Measurements from ENCODE around the gene UBAC2. TPM values are rescaled to one million over a fixed set of nuclear protein-coding genes. Genes with fewer than 3 reads are reported as not detected.

UBAC2 gene
- total and polyA plus RNA-seq, 4 experiments from 2014 or later, result 88.4 to 161 (median 101) TPM

DNA sequence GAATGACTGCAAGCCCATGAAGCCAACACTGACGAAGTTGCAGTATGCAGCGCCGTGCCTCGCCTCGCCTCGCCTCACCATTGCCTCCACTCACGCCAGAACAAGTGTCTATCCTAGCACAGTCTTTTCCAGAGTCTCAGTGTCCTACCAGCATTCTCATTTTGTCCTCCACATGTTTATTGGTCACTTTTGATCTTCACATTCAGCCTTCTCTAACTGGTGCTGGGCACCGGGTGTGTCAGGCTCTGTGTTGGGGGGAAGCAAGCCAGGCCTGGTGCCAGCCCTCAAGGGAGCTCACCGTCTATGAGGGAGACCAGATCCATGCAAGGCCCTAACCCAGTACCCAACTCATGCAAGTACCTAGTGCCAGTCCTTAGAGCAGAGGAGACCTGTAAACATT lies 176.3 kb downstream of the UBAC2 start:
- Mint-ChIP-seq H3K36me3 (peaks cover 42 to 55% of the 10 kb centered on the region in 2 donors), H3K4me3 (peak overlapping the region in 7 of 8 donors; percentile 1 to 77 (median 42)), H3K27ac (peak overlapping the region; percentile 86 to 99 (median 96)), H3K4me1 (peaks cover 63 to 96% (median 81%) of the 10 kb centered on the region in 4 donors), H3K27me3 (no peaks in the 10 kb centered on the region), H3K9me3 (peaks cover 0 to 4% (median 0%) of the 10 kb centered on the region in 8 donors)
- H3K27me3 ChIP-seq (ENCODE audit: insufficient read depth, low read length), result no peaks in the 10 kb centered on the region
- H3K4me1 ChIP-seq (ENCODE audit: insufficient read depth, low read length), result peaks cover 85% of the 10 kb centered on the region
- H3K9me3 ChIP-seq (ENCODE audit: control insufficient read depth in 1 of 2, low read length in 2 of 2), result no peaks in the 10 kb centered on the region
- intact Hi-C loops (cut with micrococcal nuclease), result no loop called here
- H3K27ac ChIP-seq (ENCODE audit: low read depth, low read length), result peak overlapping the region; percentile 29
- ChIA-PET CTCF (ENCODE audit: partially characterized antibody) (interaction anchor here (2.3 to 10.7 kb wide), 3 partner anchors 10 to 107 kb away, joined by 14 to 67 read pairs (median 26); no protein-coding TSS in a partner anchor), POLR2A (ENCODE audit: partially characterized antibody) (interaction anchor here (0.6 to 14.0 kb wide), 9 partner anchors 10 to 74 kb away, joined by 3 to 361 read pairs (median 19); partner anchors contain the start of gene GPR183)
- DNase-seq, result no peak
- H3K36me3 ChIP-seq (ENCODE audit: insufficient read depth, low read length), result no peaks in the 10 kb centered on the region
- no peak overlapping the region for H3K4me3 ChIP-seq (ENCODE audit: low read length in 2 of 2)

DNA sequence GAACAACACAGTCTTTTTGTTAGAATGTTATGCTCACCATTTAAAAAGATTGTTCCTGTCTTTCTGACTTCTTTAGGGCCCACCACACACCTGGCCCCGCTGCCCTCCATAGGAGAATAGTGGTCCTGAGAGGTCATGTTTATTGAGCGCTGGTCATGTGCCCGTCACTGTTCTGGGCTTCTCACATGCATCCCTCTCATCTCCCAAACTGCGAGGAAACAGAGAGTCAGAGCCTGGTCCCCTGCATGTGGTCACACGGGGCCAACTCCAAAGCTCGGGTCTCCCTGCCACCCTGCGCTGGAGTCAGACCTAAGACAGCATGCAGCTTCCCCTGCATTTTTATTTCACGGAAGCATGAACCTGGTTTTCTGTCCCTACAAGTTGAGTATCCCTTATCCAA lies 177.0 kb downstream of the UBAC2 start:
- peaks cover 0 to 2% (median 0%) of the 10 kb centered on the region in 8 donors for H3K9me3 Mint-ChIP-seq
- POLR2A ChIA-PET (ENCODE audit: partially characterized antibody), result interaction anchor here (1.5 to 14.0 kb wide), 6 partner anchors 11 to 96 kb away, joined by 3 to 361 read pairs (median 37); partner anchors contain the start of gene GPR183
- H3K36me3 Mint-ChIP-seq, result peaks cover 36 to 48% of the 10 kb centered on the region in 2 donors

DNA sequence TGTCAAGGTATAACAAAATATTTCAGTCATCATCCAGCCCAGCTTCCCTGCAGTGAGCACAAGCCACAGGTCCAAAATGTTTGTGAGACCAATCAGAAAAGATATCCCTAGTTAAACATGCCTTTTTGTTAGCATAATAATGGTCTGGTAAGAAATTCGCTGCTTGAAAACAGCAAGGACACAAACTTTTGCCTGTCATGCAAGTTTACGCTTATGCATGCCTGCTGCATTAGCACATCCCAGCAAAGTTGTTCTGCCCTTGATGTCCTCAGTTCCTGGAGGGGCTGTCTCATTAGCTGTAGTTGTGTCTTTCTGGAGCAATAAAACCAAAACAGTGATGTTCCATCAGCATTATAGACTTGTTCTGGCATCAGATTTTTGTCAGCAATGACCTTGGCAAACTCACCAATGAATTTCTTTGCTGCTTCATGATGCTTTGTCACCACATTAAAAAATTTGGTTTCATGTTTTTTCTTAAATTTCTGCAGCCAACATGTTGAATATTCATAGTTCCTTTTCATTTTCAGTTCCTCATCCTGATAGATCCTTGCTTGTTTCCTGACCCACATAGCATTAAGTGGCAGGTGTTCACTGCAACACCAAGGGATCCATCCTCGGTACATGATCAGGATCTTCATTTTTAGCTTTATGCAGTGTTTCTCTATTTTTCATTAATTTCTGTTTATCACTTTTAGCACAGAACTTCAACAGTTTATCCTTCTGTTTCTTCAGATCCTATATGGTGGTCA lies 178.5 kb downstream of the UBAC2 start:
- H3K36me3 ChIP-seq (ENCODE audit: insufficient read depth, low read length), result no peaks in the 10 kb centered on the region
- peak overlapping the region; percentile 29 to 99 (median 92) for H3K27ac Mint-ChIP-seq
- no peak overlapping the region for H3K4me3 ChIP-seq (ENCODE audit: low read length in 2 of 2)
- H3K9me3 ChIP-seq (ENCODE audit: control insufficient read depth in 1 of 2, low read length in 2 of 2), result no peaks in the 10 kb centered on the region
- ChIA-PET CTCF (ENCODE audit: partially characterized antibody) (interaction anchor here (0.6 to 10.7 kb wide), 3 partner anchors 8 to 113 kb away, joined by 3 to 67 read pairs (median 4); no protein-coding TSS in a partner anchor), POLR2A (ENCODE audit: partially characterized antibody) (interaction anchor here (0.6 to 11.1 kb wide), 9 partner anchors 12 to 161 kb away, joined by 3 to 235 read pairs (median 10); partner anchors contain the start of gene GPR183)
- no peaks in the 10 kb centered on the region for H3K27me3 Mint-ChIP-seq
- H3K9me3 Mint-ChIP-seq, result peaks cover 0 to 2% (median 0%) of the 10 kb centered on the region in 8 donors
- H3K4me1 Mint-ChIP-seq, result peaks cover 71 to 97% (median 87%) of the 10 kb centered on the region in 4 donors
- intact Hi-C loops (cut with micrococcal nuclease), result no loop called here
- H3K4me1 ChIP-seq (ENCODE audit: insufficient read depth, low read length), result peaks cover 87% of the 10 kb centered on the region
- H3K4me3 Mint-ChIP-seq, result no peak overlapping the region
- H3K36me3 Mint-ChIP-seq, result peaks cover 30 to 40% of the 10 kb centered on the region in 2 donors
- DNase-seq, result no peak
- H3K27me3 ChIP-seq (ENCODE audit: insufficient read depth, low read length), result no peaks in the 10 kb centered on the region
- H3K27ac ChIP-seq (ENCODE audit: low read depth, low read length), result no peak overlapping the region

More for the DNA sequence above, 177.0 kb downstream of the UBAC2 start:
- Histone ChIP-seq H3K27me3 (ENCODE audit: insufficient read depth, low read length) (no peaks in the 10 kb centered on the region), H3K27ac (ENCODE audit: low read depth, low read length) (no peak overlapping the region), H3K4me1 (ENCODE audit: insufficient read depth, low read length) (peaks cover 85% of the 10 kb centered on the region), H3K4me3 (ENCODE audit: low read length in 2 of 2) (no peak overlapping the region), H3K9me3 (ENCODE audit: control insufficient read depth in 1 of 2, low read length in 2 of 2) (no peaks in the 10 kb centered on the region), H3K36me3 (ENCODE audit: insufficient read depth, low read length) (no peaks in the 10 kb centered on the region)
- peak overlapping the region in 6 of 7 donors; percentile 57 to 99 (median 89) for H3K27ac Mint-ChIP-seq
- CTCF ChIA-PET (ENCODE audit: partially characterized antibody), result interaction anchor here (1.0 to 10.7 kb wide), 3 partner anchors 10 to 108 kb away, joined by 3 to 67 read pairs (median 26); no protein-coding TSS in a partner anchor
- H3K27me3 Mint-ChIP-seq, result no peaks in the 10 kb centered on the region
- peak overlapping the region in 1 of 8 donors; percentile 20 for H3K4me3 Mint-ChIP-seq
- peaks cover 65 to 96% (median 81%) of the 10 kb centered on the region in 4 donors for H3K4me1 Mint-ChIP-seq
- no peak for DNase-seq
- intact Hi-C loops (cut with micrococcal nuclease), result no loop called here

GRCh38 chr13:99379856-99380801 lies 179.5 kb downstream of the UBAC2 start:
- ChIA-PET CTCF (ENCODE audit: partially characterized antibody) (interaction anchor here (0.6 to 14.1 kb wide), 16 partner anchors 9 to 214 kb away, joined by 3 to 315 read pairs (median 9); partner anchors contain the start of genes GPR183 and TM9SF2), POLR2A (ENCODE audit: partially characterized antibody) (interaction anchor here (0.8 to 11.1 kb wide), 23 partner anchors 8 to 180 kb away, joined by 3 to 350 read pairs (median 10); partner anchors contain the start of genes GPR183 and UBAC2)
- H3K4me1 Mint-ChIP-seq, result peaks cover 68 to 97% (median 87%) of the 10 kb centered on the region in 4 donors
- peak overlapping the region; percentile 51 for H3K27ac ChIP-seq (ENCODE audit: low read depth, low read length)
- H3K4me3 Mint-ChIP-seq, result peak overlapping the region in 6 of 8 donors; percentile 61 to 89 (median 74)
- H3K36me3 Mint-ChIP-seq, result peaks cover 23 to 34% of the 10 kb centered on the region in 2 donors
- peaks cover 87% of the 10 kb centered on the region for H3K4me1 ChIP-seq (ENCODE audit: insufficient read depth, low read length)
- peak overlapping the region in 1 of 2 donors; percentile 0 for H3K4me3 ChIP-seq (ENCODE audit: low read length in 2 of 2)
- H3K36me3 ChIP-seq (ENCODE audit: insufficient read depth, low read length), result no peaks in the 10 kb centered on the region
- peaks cover 0 to 2% (median 0%) of the 10 kb centered on the region in 8 donors for H3K9me3 Mint-ChIP-seq
- H3K27ac Mint-ChIP-seq, result peak overlapping the region; percentile 92 to 99 (median 96)
- no peaks in the 10 kb centered on the region for H3K27me3 Mint-ChIP-seq
- no peaks in the 10 kb centered on the region for H3K9me3 ChIP-seq (ENCODE audit: control insufficient read depth in 1 of 2, low read length in 2 of 2)
- H3K27me3 ChIP-seq (ENCODE audit: insufficient read depth, low read length), result no peaks in the 10 kb centered on the region
- no peak for DNase-seq
- intact Hi-C loops (cut with micrococcal nuclease), result loop anchor here (2.0 to 5.0 kb wide), 2 partner anchors 45 to 178 kb away; partner anchors contain the start of gene UBAC2

GRCh38 chr13:99380921-99381645 lies 180.4 kb downstream of the UBAC2 start:
- peaks cover 87% of the 10 kb centered on the region for H3K4me1 ChIP-seq (ENCODE audit: insufficient read depth, low read length)
- peak overlapping the region; percentile 92 to 99 (median 96) for H3K27ac Mint-ChIP-seq
- H3K27me3 Mint-ChIP-seq, result no peaks in the 10 kb centered on the region
- DNase-seq, result peak in 4 of 5 donors; percentile 52 to 67 (median 61)
- intact Hi-C loops (cut with micrococcal nuclease), result loop anchor here (1.0 to 5.0 kb wide), 4 partner anchors 9 to 179 kb away; partner anchors contain the start of gene UBAC2
- peak overlapping the region; percentile 51 for H3K27ac ChIP-seq (ENCODE audit: low read depth, low read length)
- peak overlapping the region in 7 of 8 donors; percentile 61 to 89 (median 73) for H3K4me3 Mint-ChIP-seq
- POLR2A ChIA-PET (ENCODE audit: partially characterized antibody), result interaction anchor here (0.7 to 11.1 kb wide), 31 partner anchors 9 to 277 kb away, joined by 3 to 350 read pairs (median 7); partner anchors contain the start of genes GPR18, GPR183 and UBAC2
- H3K36me3 Mint-ChIP-seq, result peaks cover 26 to 36% of the 10 kb centered on the region in 2 donors
- CTCF ChIA-PET (ENCODE audit: partially characterized antibody), result interaction anchor here (0.9 to 14.1 kb wide), 15 partner anchors 10 to 215 kb away, joined by 3 to 315 read pairs (median 9); partner anchors contain the start of genes GPR183 and TM9SF2
- H3K9me3 ChIP-seq (ENCODE audit: control insufficient read depth in 1 of 2, low read length in 2 of 2), result no peaks in the 10 kb centered on the region
- peak overlapping the region in 1 of 2 donors; percentile 0 for H3K4me3 ChIP-seq (ENCODE audit: low read length in 2 of 2)
- H3K4me1 Mint-ChIP-seq, result peaks cover 70 to 97% (median 87%) of the 10 kb centered on the region in 4 donors
- H3K36me3 ChIP-seq (ENCODE audit: insufficient read depth, low read length), result peaks cover 7% of the 10 kb centered on the region
- peaks cover 0 to 2% (median 0%) of the 10 kb centered on the region in 8 donors for H3K9me3 Mint-ChIP-seq
- no peaks in the 10 kb centered on the region for H3K27me3 ChIP-seq (ENCODE audit: insufficient read depth, low read length)

Measured in CD4-positive, alpha-beta memory T cell (primary cell).